IMR-90 (cell line): ENCODE measurements around the gene ADD1. TPM values are rescaled to one million over a fixed set of nuclear protein-coding genes. Genes with fewer than 3 reads are reported as not detected.

Experiments used
- ATAC-seq: fragments of 200-7000 bp; cut with Tn5 transposase; 2 replicates; pipeline ENCODE4 v1.9.1; 2020; ENCODE audit warnings: low read depth, mild to moderate bottlenecking, moderate library complexity
- BruUV-seq: library from RNA; stranded (reverse); fragments of 400-500 nt; replicated peaks from 2 replicates; lab custom pipeline; 2021; lab: Mats Ljungman, UMichigan
- CTCF ChIA-PET: fragments of 300-600 bp; formaldehyde crosslinking; extraction: SDS; loops from one replicate; lab custom pipeline; 2021; ENCODE audit warnings: antibody characterized with exemption; lab: Yijun Ruan, JAX
- POLR2A ChIA-PET: fragments of 300-600 bp; sonication (Branson Sonifier 250); formaldehyde crosslinking; loops from one replicate; lab custom pipeline; 2022; ENCODE audit warnings: antibody characterized with exemption; ENCODE audit not compliant: unreplicated experiment; lab: Charles Lee
- DNase-seq: peaks from one replicate; pipeline ENCODE4 v3.0.0; 2013
- H2AFZ ChIP-seq: replicated peaks from 2 replicates; pipeline ENCODE3; 2013; ENCODE audit warnings: low read length, mild to moderate bottlenecking; ENCODE audit not compliant: poor library complexity
- H2AK5ac ChIP-seq: 2 replicates; pipeline ENCODE4 v1.6.1; 2013; ENCODE audit warnings: low read depth, low read length, inconsistent platforms
- H2AK9ac ChIP-seq: replicated peaks from 2 replicates; pipeline ENCODE3; 2013; ENCODE audit warnings: mild to moderate bottlenecking, low read depth, low read length, moderate library complexity; ENCODE audit not compliant: poor library complexity
- H2BK120ac ChIP-seq: 2 replicates; pipeline ENCODE4 v1.6.1; 2013; ENCODE audit warnings: low read depth, low read length, inconsistent platforms
- H2BK15ac ChIP-seq: 3 replicates; pipeline ENCODE4 v1.6.1; 2013; ENCODE audit warnings: low read depth, low read length, inconsistent platforms
- H2BK20ac ChIP-seq: 2 replicates; pipeline ENCODE4 v1.6.1; 2013; ENCODE audit warnings: low read depth, mild to moderate bottlenecking, inconsistent platforms, low read length, moderate library complexity
- H2BK5ac ChIP-seq: 2 replicates; pipeline ENCODE4 v1.6.1; 2013; ENCODE audit warnings: mild to moderate bottlenecking, low read depth, low read length, inconsistent platforms; ENCODE audit not compliant: poor library complexity, severe bottlenecking
- H3K14ac ChIP-seq: replicated peaks from 2 replicates; pipeline ENCODE4 v1.6.1; 2013; ENCODE audit warnings: low read depth, low read length, inconsistent platforms
- H3K18ac ChIP-seq: 2 replicates; pipeline ENCODE4 v1.6.1; 2013; ENCODE audit warnings: low read depth, low read length, control low read depth
- H3K23ac ChIP-seq: 2 replicates; pipeline ENCODE4 v1.6.1; 2013; ENCODE audit warnings: low read depth, low read length, inconsistent platforms
- H3K27ac ChIP-seq: 2 replicates; pipeline ENCODE4 v1.5.1; 2013; ENCODE audit warnings: mild to moderate bottlenecking, control low read depth, low read length; ENCODE audit not compliant: insufficient read depth
- H3K27me3 ChIP-seq: 2 replicates; pipeline ENCODE4 v1.6.1; 2013; ENCODE audit warnings: low read length; ENCODE audit not compliant: control insufficient read depth, insufficient read depth
- H3K36me3 ChIP-seq: 2 replicates; pipeline ENCODE4 v1.6.1; 2013; ENCODE audit warnings: low read length, mixed read lengths; ENCODE audit not compliant: control insufficient read depth, insufficient read depth
- H3K4ac ChIP-seq: 2 replicates; pipeline ENCODE4 v1.6.1; 2013; ENCODE audit warnings: low read depth, low read length, inconsistent platforms
- H3K4me1 ChIP-seq: 2 replicates; pipeline ENCODE4 v1.6.1; 2013; ENCODE audit warnings: low read length, mixed read lengths; ENCODE audit not compliant: control insufficient read depth, insufficient read depth
- H3K4me2 ChIP-seq: 2 replicates; pipeline ENCODE4 v1.6.1; 2013; ENCODE audit warnings: low read depth, mild to moderate bottlenecking, control low read depth, low read length, moderate library complexity
- H3K4me3 ChIP-seq: 2 replicates; pipeline ENCODE4 v1.5.1; 2013; ENCODE audit warnings: low read depth, mild to moderate bottlenecking, control low read depth, low read length, moderate library complexity; ENCODE audit not compliant: insufficient read depth
- H3K56ac ChIP-seq: 2 replicates; pipeline ENCODE4 v1.6.1; 2013; ENCODE audit warnings: low read length, inconsistent platforms; ENCODE audit not compliant: insufficient read depth; ENCODE audit errors: extremely low read depth
- H3K79me1 ChIP-seq, 2 experiments: 2 replicates each; pipeline ENCODE4 v1.6.1; 2013; ENCODE audit warnings: low read length in 2 of 2, inconsistent platforms in 1 of 2, low read depth in 1 of 2
- H3K9ac ChIP-seq: 2 replicates; pipeline ENCODE4 v1.6.1; 2013; ENCODE audit warnings: low read depth, low read length, control low read depth
- H3K9me1 ChIP-seq: 2 replicates; pipeline ENCODE4 v1.6.1; 2013; ENCODE audit warnings: low read length, inconsistent platforms; ENCODE audit not compliant: insufficient read depth
- H3K9me3 ChIP-seq: 2 replicates; pipeline ENCODE4 v1.6.1; 2013; ENCODE audit warnings: low read length; ENCODE audit not compliant: control insufficient read depth, insufficient read depth
- H4K20me1 ChIP-seq: 2 replicates; pipeline ENCODE4 v1.6.1; 2013; ENCODE audit warnings: low read length, inconsistent platforms; ENCODE audit not compliant: insufficient read depth
- H4K5ac ChIP-seq: 2 replicates; pipeline ENCODE4 v1.6.1; 2013; ENCODE audit warnings: mild to moderate bottlenecking, low read depth, low read length, control low read depth
- H4K8ac ChIP-seq, 2 experiments: 2 replicates each; pipeline ENCODE4 v1.6.1; 2013; ENCODE audit warnings: low read depth in 2 of 2, low read length in 2 of 2, control low read depth in 1 of 2, inconsistent platforms in 1 of 2
- H4K91ac ChIP-seq: 2 replicates; pipeline ENCODE4 v1.6.1; 2013; ENCODE audit warnings: low read depth, low read length, inconsistent platforms; ENCODE audit not compliant: insufficient read depth
- BHLHE40 ChIP-seq: fragments of 150-350 bp; IDR thresholded peaks from 2 replicates; pipeline ENCODE4 v1.6.1; 2016; ENCODE audit warnings: mild to moderate bottlenecking, low read depth, low read length
- CEBPB ChIP-seq: IDR thresholded peaks from 2 replicates; pipeline ENCODE4 v1.6.1; 2012; ENCODE audit warnings: low read depth, low read length, improper control_type of control experiment
- CTCF ChIP-seq: conservative IDR thresholded peaks from 2 replicates; pipeline ENCODE4 v1.5.1; 2012; ENCODE audit warnings: mild to moderate bottlenecking, low read depth, low read length, improper control_type of control experiment
- ELK1 ChIP-seq: fragments of 150-350 bp; IDR thresholded peaks from 2 replicates; pipeline ENCODE4 v1.6.1; 2016; ENCODE audit warnings: low read depth, mild to moderate bottlenecking, low read length, moderate library complexity, borderline replicate concordance
- FOS ChIP-seq: fragments of 150-350 bp; IDR thresholded peaks from 2 replicates; pipeline ENCODE4 v1.6.1; 2016; ENCODE audit warnings: low read depth, low read length
- MAFK ChIP-seq: IDR thresholded peaks from 2 replicates; pipeline ENCODE4 v1.6.1; 2012; ENCODE audit warnings: low read depth, low read length, improper control_type of control experiment
- MAZ ChIP-seq: IDR thresholded peaks from 2 replicates; pipeline ENCODE4 v1.6.1; 2012; ENCODE audit warnings: low read depth, mild to moderate bottlenecking, low read length, improper control_type of control experiment, moderate library complexity, borderline replicate concordance
- NFE2L2 ChIP-seq: fragments of 150-350 bp; IDR thresholded peaks from 2 replicates; pipeline ENCODE4 v1.6.1; 2016; ENCODE audit warnings: low read depth, mild to moderate bottlenecking, low read length
- RAD21 ChIP-seq: IDR thresholded peaks from 2 replicates; pipeline ENCODE4 v1.6.1; 2012; ENCODE audit warnings: low read length, improper control_type of control experiment
- RCOR1 ChIP-seq: IDR thresholded peaks from 2 replicates; pipeline ENCODE4 v1.6.1; 2012; ENCODE audit warnings: mild to moderate bottlenecking, low read length, improper control_type of control experiment; ENCODE audit not compliant: insufficient replicate concordance
- RFX5 ChIP-seq: IDR thresholded peaks from 2 replicates; pipeline ENCODE4 v1.8.0; 2012; ENCODE audit warnings: low read depth, mild to moderate bottlenecking, low read length, moderate library complexity
- SMC3 ChIP-seq: fragments of 150-350 bp; IDR thresholded peaks from 2 replicates; pipeline ENCODE4 v1.6.1; 2016; ENCODE audit warnings: low read depth, mild to moderate bottlenecking, antibody characterized with exemption, low read length, moderate library complexity
- USF2 ChIP-seq: fragments of 150-350 bp; IDR thresholded peaks from 2 replicates; pipeline ENCODE4 v1.6.1; 2017; ENCODE audit warnings: mild to moderate bottlenecking, antibody characterized with exemption, low read length, low read depth
- WGBS, 2 experiments: methylation state at CpG; one replicate each; pipeline versions ENCODE4 v1.1.5 to v1.1.7; 2013; ENCODE audit warnings: missing lambda C conversion rate in 2 of 2; ENCODE audit not compliant: insufficient read length in 1 of 2; ENCODE audit errors: extremely low coverage in 2 of 2; 5-methylcytosine and 5-hydroxymethylcytosine counted together
- dilution Hi-C: fragments of 300-500 bp; cut with HindIII; formaldehyde crosslinking; loops from one replicate; pipeline ENCODE4 v1.14.3; 2018; ENCODE audit warnings: low sequenced_read_pairs; ENCODE audit not compliant: unreplicated experiment
- in situ Hi-C: fragments of 300-500 bp; cut with MboI; formaldehyde crosslinking; loops from 3 replicates; pipeline ENCODE4 v1.14.3; 2019; ENCODE audit warnings: low sequenced_read_pairs, inconsistent platforms, mixed read lengths
- intact Hi-C: fragments of 100-400 bp; cut with micrococcal nuclease; formaldehyde crosslinking; loops from 2 replicates; pipeline ENCODE4 v1.10.0; 2022
- polyA plus RNA-seq, 3 experiments: library from polyadenylated mRNA; depleted of rRNA; stranded (reverse); fragments of >200 nt; gene quantifications; 2 replicates each; pipeline ENCODE4 v1.2.3, GENCODE V29; 2012; ENCODE audit warnings: low replicate concordance in 1 of 3
- total RNA-seq: library from RNA; depleted of rRNA; stranded (reverse); fragments of >200 nt; gene quantifications from 2 replicates; pipeline ENCODE4 v1.2.3, GENCODE V29; 2012

ADD1 gene
- total and polyA plus RNA-seq, 2 of the 4 experiments (the other 2 are of a cell fraction): 122 to 215 TPM

GRCh38 chr4:2953496-2953895, 109.9 kb downstream of the ADD1 start:
- no peak for DNase-seq
- peaks cover 4% of the 10 kb centered on the region for H3K4me1 ChIP-seq
- H3K27me3 ChIP-seq: no peaks in the 10 kb centered on the region
- H2AK9ac ChIP-seq: no peak overlapping the region
- H2BK5ac ChIP-seq: no peak overlapping the region
- no peak overlapping the region for H4K91ac ChIP-seq
- H3K14ac ChIP-seq: no peak overlapping the region
- no peaks in the 10 kb centered on the region for H3K9me3 ChIP-seq
- no peak overlapping the region for H3K9ac ChIP-seq
- no peak for TF ChIP-seq MAZ
- no peak for TF ChIP-seq RAD21
- TF ChIP-seq CTCF: no peak
- TF ChIP-seq NFE2L2: no peak
- TF ChIP-seq RCOR1: no peak
- TF ChIP-seq RFX5: no peak
- no peak for TF ChIP-seq MAFK
- TF ChIP-seq FOS: no peak
- TF ChIP-seq ELK1: no peak
- no peak for TF ChIP-seq BHLHE40
- no peak for TF ChIP-seq SMC3
- TF ChIP-seq USF2: no peak
- no peak for TF ChIP-seq CEBPB
- POLR2A ChIA-PET: no interaction called here
- H2AFZ ChIP-seq: no peak overlapping the region
- no peak overlapping the region for H3K23ac ChIP-seq
- H3K56ac ChIP-seq: no peak overlapping the region
- peaks cover 56% of the 10 kb centered on the region for H3K36me3 ChIP-seq
- H3K18ac ChIP-seq: no peak overlapping the region
- peaks cover 26% of the 10 kb centered on the region for H4K20me1 ChIP-seq
- dilution Hi-C loops (no loop called here), in situ Hi-C loops (no loop called here), intact Hi-C loops (no loop called here)
- no peak for ATAC-seq
- no peak overlapping the region for H3K4me3 ChIP-seq
- H2BK15ac ChIP-seq: no peak overlapping the region
- peaks cover 26 to 64% of the 10 kb centered on the region in 2 experiments for H3K79me1 ChIP-seq
- no peak overlapping the region for H4K8ac ChIP-seq
- 100% methylated on average over 1 of the region's 6 CpGs; no CpG with 5 or more reads in 1 of the 2 experiments for WGBS, 2 experiments
- H3K9me1 ChIP-seq: peaks cover 9% of the 10 kb centered on the region; the same call in 1 of the 2 replicates
- no peak overlapping the region for H4K5ac ChIP-seq
- no peak overlapping the region for H2BK120ac ChIP-seq
- CTCF ChIA-PET: interaction anchor here (0.9 kb wide), 2 partner anchors 10 to 24 kb away, joined by 3 read pairs; partner anchors contain the start of genes GRK4 and NOP14
- H3K4me2 ChIP-seq: no peak overlapping the region
- no peak overlapping the region for H3K4ac ChIP-seq
- H2AK5ac ChIP-seq: no peak overlapping the region
- H2BK20ac ChIP-seq: no peak overlapping the region
- H3K27ac ChIP-seq: no peak overlapping the region
- BruUV-seq: no TSS peak
